DMS53 treated with DMSO at 0.1 percent for 48 hours (cell line): ENCODE measurements around the gene ZNF385D.

ENCODE experiments used
- DNase-seq: peaks from one replicate; lab custom pipeline; 2025; ENCODE audit not compliant: unreplicated experiment; lab: John Stamatoyannopoulos, UW

ZNF385D gene, protein sequence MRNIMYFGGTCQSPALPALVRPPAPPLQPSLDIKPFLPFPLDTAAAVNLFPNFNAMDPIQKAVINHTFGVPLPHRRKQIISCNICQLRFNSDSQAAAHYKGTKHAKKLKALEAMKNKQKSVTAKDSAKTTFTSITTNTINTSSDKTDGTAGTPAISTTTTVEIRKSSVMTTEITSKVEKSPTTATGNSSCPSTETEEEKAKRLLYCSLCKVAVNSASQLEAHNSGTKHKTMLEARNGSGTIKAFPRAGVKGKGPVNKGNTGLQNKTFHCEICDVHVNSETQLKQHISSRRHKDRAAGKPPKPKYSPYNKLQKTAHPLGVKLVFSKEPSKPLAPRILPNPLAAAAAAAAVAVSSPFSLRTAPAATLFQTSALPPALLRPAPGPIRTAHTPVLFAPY

DNA sequence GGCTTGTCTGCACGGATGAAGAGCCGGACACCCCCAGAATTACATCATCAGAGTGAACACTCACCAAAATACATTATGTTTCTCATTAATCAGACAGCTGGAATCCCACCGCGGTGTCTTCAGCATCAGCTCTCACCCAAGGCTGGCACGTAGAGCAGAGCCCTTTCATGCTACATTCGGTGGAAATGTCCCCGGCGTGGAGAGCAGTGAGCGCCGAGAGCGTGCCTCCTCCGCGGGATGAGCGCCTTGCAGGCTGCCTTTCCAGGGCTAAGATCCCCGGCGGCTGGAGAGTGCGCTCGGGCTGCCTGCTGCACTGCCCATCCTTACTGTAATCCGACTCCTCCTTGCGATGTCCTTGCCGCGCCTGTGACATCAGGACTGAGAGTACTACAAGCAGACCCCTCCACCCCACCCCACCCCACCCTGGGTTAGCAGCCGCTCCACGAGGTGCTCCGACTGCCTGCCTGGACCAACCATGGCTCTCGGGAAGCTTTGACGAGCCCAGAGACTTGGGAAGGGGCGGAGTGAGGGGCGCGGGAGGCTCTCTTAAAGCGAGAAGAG is at the start of gene ZNF385D:
ZNF385D (minus strand) TSS at position 380 of the 561 bp plus-strand sequence; CDS start at position 86, 294 bp downstream.
- DNase-seq, result no peak

DNA sequence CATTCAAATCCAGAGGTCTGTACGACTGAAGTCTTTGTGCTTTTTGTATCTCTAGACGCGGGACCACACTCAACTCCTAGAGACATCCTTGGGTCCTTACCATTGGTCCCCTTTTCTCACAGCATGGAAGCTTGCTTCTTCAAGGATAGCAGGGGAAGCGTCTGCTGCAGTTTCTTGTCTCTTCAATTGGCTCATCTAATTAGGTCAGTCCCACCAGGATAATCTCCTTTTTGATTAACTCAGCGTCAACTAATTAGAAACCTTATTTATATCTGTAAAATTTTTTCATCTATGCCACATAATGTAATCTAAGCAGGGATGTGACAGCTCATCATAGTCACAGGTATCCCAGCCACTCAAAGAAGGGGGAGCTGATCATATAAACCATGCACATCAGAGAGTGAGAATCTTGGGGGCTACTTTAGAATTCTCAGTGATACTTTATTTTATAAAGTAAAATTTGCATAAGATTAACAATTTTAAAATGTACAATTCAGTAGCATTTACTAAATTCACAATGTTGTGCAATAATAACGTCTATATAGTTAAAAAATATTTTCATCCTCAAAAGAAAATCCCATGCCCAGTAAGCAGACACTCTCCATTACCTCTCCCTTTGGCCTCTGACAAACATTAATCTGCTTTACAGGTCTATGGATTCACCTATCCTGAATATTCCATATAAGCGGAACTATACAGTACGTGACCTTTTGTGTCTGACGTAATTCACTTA is 47.5 kb upstream of the ZNF385D start:
- no peak for DNase-seq

DNA sequence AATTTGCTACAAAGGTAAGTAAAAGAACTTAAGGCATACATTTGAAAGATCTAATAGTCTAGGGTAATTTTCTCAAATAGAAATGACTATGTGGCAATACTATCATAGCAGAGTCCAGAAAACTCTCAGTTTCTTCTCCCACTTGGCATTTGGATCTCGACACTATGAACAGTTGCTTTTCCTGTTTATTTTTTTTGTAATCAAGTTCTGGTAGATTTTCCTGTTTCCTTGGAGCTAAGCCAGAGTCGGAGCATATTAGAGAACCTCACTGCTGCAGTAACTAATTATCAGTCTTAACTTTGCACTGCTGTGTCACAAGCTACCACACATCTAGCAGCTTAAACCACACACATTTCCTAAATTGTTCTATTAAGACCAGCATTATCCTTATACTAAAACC is 44.9 kb upstream of the ZNF385D start:
- DNase-seq, result no peak

DNA sequence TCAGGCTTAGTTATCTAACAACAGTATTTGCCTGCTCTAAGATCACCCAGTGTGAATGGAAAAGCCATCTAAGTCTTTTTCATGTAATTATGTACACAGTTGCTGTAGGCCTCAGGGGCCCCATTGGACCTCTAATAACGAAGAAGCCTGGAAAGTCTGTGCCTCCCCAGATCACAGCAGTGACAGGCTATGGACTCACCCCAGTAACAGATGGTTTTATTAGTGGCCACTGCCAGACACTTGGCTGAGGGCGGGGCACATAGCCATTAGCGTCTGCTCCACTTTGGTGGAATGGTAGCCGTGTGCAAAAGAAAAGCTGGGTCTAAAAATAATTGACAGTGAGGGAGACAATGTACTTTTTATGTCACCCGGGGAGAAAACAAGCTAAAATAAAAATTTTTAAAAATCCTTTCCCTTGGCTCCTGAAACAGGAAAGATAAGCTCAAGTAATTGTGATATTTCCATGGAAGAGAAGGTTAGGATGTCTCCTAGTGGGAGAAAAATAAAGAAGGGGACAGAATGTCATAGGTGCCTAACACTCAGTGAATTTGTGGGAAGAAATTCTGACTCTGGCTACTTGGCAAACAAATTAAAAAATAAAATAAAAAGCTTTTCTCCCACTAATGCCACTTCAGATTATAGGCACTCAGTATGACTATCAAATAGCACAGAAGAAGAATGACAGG is 44.3 kb upstream of the ZNF385D start:
- DNase-seq, result no peak

DNA sequence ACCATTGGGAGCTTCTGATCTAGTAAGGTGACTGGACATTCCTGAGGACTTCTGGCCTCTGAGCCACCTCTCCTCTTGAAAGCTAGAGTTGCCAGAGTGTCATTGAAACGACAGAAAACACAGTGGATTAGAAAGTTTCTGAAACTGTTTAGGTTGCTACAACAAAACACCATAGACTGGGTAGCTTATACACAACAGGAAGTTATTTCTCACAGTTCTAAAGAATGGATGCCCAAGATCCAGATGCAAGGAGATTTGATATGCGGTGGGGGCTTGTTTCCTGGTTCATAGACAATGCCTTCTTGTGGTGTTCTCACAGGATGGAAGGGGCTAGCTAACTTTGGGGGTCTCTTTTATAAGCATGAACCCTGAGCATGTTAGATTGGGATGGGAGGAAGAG is 43.3 kb upstream of the ZNF385D start:
- no peak for DNase-seq

DNA sequence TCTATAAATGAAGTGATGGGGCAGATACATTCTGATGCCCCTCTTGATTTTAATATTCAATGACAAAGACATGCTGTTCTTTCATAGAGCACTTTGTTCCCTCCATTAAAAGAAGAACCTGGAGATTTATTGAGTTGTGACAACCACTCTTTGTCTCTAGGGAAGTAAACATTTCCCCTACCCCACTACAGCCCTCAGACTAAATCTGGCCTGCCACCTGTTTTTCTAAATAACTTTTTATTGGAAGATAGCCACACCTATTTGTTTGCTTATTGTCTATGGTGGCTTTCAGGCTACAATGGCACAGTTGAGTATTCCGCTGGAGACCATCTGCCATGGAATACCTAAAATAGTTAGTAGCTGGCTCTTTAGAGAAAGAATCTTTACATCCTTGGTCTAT is 41.2 kb upstream of the ZNF385D start:
- DNase-seq, result no peak

DNA sequence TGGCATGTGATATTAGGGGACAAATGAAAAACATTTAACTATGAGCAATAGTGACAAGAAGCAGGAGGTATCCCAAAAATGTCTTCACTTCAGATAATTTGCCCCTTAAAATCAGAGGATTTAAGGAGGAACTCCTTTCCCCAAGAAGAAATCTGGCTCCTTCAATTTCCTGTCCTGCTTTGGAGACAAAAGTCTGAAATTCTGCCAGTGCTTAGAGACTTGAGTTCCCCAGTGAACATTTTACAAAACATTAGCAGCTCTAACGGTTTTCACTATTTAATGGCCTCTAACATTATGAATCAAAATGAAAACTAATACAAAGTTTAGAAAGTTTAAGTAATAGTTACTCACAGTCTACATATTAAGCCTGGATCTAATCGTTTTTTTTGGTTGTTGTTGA is 40.3 kb upstream of the ZNF385D start:
- DNase-seq, result no peak

DNA sequence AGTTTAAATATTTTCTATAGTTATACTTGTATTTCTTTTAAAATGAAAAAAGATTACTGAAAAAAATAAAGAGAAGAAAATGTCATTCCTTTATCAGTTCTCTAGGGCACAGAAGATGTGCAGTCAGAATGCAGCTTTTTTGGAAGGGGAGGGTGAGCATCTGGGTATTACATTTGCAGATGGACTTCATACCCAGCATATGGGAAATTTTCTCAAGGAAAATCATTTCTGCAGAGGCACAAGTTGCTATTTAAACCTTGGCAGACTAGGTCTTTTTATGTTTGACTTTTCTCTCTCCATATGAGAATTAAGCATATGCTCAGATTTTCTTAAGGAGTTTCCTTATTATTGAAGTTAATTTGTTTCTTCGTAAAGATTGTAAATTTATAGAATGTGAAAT is 39.5 kb upstream of the ZNF385D start:
- DNase-seq, result no peak

DNA sequence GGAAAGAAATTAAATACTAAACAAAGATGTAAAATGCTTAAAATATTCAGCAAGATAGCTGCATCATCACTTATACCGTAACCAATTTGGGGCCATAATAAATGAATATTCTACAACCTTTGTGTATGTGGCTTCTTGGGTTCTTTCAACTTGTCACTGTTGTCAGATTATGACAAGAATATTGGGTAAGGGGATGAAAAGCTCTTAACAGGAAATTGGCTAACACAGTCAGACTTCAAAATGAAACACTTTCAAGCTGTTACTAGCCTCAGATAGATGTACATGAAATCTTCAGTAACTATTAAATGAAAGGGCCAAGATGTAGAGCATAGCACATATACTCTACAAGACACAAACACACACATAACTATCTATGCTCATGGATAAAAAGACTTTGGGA is 38.7 kb upstream of the ZNF385D start:
- no peak for DNase-seq

DNA sequence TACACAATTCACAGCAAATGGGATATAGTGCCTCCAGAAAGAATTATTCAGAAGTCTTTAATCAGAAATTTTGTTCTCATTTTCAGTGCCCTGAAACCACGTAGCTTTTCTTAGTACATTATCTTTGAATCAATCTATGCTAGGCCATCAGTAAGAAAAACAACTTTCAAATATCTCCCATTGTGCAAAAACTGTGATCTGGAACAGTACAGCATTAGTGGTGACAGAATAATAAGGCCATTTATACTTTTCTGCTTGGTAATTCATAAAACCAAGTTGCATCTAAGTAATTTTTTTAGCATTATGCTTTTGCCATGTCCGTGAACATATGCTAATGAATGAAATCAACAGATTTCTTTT is 35.4 kb upstream of the ZNF385D start:
- no peak for DNase-seq

DNA sequence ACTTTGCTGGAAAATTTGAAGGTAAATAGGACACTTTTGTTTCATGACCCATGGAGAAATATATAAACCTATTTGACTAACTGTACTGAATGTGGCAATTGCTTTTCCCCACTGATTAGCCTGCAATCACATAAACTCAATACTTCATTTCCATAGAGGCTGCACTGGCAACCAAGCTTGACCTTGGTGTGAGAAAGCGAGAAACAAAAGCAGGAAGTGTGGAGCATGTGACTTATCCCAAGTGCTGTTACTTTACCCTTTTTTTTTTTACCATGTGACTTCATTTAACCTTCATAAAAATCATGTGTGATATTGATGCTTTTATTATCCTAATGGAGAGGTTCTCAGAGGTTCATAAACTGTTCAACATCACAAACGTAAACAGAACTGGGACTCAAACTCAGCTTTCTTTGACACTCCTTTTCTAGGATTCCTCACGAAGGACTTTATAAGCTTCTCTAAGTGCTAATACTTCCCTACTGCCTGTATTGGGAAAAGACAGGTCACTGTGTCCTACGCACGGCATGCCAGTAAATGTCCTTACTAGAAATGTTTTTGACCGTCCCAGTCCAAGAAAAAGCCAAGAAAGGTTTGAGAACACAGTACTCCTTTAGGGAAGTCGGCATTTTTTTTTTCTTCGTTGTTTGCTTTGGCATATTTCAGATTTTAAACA is 34.9 kb upstream of the ZNF385D start:
- DNase-seq, result no peak

DNA sequence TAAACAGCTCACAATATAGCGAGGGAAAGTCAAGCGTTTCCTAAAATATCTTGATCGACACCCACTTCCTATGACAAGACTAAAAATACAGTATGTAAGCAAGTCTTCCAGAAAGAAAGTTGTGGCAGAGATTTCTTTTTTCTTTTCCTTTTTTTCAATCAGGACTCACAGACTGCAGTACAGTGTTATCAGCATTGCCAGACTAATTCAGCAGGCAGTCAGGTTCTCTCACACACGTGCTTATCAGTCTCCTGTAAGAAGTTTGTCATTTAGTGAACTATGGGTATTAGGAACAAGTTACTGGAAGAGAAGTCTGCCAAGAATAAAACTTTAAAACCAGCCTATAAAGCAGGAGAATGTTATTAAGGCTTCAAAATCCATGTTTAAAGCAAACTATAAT is 32.8 kb upstream of the ZNF385D start:
- no peak for DNase-seq

DNA sequence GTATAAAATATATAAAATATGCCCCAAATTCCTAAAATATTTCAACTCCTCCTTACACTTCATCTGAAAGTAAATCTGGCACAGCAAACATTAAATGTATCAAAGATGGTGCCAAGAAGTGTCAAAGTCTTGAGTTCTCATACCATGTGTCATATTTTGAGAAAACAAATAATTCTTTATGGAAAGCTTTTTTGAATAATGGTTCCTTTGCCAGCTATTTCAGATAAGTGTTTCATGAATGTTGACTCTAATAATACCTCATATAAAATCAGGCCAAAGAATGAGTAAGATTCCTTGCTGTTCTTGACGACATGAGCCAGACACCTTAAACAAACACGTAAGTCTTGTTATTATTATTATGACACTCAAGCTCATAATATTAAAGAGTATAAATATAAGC is 30.3 kb upstream of the ZNF385D start:
- no peak for DNase-seq

DNA sequence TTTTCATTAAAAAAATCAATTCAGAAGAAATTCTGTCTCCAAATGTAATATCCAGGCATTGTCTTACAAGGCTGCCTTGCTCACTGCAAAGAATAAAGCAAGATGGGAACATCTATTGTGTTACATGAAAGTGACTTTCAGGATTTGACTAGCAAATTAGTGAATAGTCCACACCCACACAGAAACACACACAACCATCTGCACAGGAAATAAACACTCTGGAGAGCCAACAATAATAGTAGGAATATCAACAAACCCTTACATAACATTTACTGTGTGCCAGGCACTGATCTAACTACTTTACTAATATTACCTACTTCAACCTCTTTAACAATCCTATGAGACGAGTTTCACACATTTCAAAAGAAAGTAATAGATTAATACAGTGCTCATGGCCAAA is 28.9 kb upstream of the ZNF385D start:
- no peak for DNase-seq

DNA sequence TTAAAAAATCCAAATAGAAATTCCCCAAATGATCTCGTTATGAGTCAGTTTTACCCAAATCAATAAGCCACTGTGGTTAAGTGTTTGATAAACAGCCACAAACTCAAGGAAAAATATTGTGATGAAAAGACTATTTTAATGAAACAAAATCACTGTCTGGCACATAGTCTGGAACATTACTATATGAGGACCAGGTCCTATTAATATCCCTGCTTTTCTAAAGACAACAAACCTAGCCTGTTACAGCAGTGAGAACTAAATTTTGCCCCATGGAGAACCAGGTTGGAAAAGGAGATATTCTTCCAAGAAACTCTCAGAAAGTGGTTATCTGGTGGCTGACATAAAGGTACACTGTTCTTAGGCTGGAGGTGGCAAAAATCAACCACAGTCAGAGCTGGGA is 27.7 kb upstream of the ZNF385D start:
- no peak for DNase-seq

DNA sequence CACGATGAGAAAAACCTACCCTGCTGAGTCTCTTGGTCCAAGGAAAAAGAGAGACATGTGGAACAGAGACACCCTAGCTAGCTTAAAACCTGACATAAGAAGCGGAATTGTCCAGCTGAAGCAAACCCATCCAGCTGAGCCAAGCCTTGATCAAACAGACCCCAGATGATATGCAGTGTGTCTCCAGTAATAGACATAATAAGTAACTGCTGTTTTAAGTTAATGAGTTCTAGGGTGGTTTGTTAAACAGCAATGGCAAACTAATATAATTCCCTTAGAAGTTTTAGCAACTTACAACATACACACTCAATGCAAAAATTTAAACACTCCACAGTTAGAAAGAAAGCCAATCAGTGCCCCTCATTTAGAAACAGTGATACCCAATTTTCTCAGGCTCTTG is 26.8 kb upstream of the ZNF385D start:
- DNase-seq, result no peak

DNA sequence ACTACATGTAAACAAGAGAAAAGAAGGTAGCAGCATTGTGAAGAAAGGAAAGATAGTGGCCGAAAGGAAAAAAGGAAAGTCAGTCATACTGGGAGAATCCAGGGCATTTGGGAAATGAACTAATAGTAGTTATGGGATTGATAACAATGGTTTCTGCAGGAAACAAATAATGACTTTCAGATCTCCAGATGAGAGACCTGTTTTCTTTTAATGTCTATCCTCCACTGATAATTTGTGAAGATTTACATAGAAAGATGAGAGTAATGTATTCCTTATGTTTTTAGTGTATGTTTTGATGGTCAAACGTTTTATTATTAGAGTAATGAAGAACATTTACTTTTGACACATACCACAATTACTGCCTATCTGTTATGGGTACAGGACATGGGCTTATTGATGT is 15.0 kb upstream of the ZNF385D start:
- DNase-seq, result no peak

DNA sequence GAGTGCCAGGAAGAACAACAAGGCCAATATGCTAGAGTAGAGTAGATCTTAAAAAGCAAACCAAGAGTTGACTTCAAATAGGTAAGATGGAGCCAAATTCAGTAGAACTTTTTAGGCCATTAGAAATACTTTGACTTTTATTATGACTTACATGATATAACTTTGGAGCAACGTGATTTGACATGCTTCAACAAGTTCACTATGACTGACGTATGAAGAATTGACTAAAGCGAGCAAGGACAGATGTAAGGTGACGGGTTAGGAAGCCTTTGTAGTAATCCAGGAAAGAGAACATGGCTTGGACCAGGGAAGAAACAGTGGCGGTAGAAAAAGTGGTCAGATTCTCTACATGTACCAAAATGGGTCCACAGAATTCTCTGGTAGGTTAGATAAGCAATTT is 4.9 kb upstream of the ZNF385D start:
- DNase-seq, result no peak

DNA sequence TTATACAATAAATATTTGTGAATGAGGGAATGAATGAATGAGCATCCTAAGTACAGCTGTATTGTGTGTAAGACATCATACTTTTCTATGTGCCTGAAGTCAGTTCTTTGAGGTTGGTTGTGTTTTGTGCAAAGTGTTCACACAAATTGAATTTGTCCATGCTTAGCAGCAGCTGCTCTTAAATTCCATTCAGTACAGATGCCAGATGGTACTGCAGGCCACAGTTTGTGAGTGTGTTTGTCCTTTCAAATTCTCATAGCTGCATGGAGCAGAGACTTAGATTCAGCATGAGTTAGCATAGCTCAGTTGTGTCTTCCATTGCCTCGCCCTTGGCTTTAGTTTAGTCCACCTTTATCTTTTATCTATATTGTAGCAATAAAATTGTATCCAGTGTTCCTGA is 3.8 kb upstream of the ZNF385D start:
- no peak for DNase-seq

DNA sequence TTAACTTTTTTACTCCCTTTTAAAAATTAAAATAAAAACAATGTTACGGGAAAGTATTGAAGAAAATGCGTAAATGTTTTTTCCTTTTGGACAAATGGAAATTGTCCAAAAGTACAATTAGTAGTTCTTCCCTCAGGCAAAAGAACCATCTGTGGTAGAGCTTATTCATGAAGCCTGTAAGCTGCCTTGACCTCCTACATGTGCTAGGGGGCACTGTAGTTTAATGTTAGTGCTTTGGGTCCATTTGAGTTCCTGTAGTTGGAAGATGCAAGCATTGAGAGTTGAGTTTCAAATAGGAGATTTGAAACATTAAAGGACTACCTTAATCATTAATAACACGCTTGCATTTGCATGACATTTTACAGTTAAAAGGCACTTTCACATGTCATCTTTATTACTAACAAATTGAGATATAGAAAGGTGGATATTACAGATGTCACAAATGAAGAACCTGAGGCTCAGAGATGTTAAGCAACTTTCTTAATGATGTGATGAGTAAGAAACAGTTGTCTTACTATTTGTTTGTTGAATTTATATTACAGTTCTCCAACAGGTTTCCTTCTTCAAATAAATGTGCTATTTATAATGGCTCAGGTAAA is 1.8 kb upstream of the ZNF385D start:
- peak; percentile 2 for DNase-seq

DNA sequence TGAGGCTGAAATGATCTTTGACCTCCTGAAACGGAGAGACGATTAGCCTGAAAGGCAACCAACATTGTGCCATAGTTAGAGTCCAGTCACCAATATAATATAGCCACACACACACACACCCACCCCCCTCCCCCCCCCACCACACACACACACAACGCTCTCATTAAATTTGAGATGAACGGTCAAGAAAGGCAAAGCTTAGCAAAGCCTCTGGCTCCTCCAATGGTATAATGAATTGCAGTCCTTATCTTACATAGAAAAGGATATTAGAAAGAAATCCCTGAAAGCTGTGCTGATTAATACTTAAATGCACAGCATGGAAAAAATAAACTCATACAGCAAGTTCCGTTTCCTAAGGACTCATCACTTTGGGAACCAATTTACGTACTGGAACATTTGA is 876 bp upstream of the ZNF385D start:
- no peak for DNase-seq
